Tibial artery (tissue), 4 donors: ENCODE measurements around the gene MSH3.

Source experiments
- DNase-seq, 2 donors: peaks; one replicate each; pipeline ENCODE4 v3.0.0-alpha.2; 2019
- H3K27ac ChIP-seq, 2 donors: fragments of 200-600 bp; sonication (generic) in 1 of 2; 1 replicate in 1 of 2; 2 replicates in 1 of 2; pipeline ENCODE4 v1.5.1; 2018 to 2019; ENCODE audit warnings: mild to moderate bottlenecking in 1 of 2
- H3K27me3 ChIP-seq, 2 donors: fragments of 200-600 bp; sonication (generic) in 1 of 2; one replicate each; pipeline versions ENCODE4 v1.5.1 to v1.6.0; 2016 to 2019
- H3K36me3 ChIP-seq, 3 donors: fragments of 200-600 bp; sonication (generic) in 2 of 3; one replicate each; pipeline ENCODE4 v1.5.1; 2016 to 2019; ENCODE audit warnings: mild to moderate bottlenecking in 2 of 3
- H3K4me1 ChIP-seq, 4 donors: fragments of 200-600 bp; sonication (generic) in 2 of 4; 1 replicate in 3 of 4; 2 replicates in 1 of 4; pipeline ENCODE4 v1.5.1; 2016 to 2019
- H3K4me3 ChIP-seq, 2 donors: fragments of 200-600 bp; sonication (generic) in 1 of 2; 1 replicate in 1 of 2; 2 replicates in 1 of 2; pipeline ENCODE4 v1.5.1; 2018 to 2019; ENCODE audit warnings: mild to moderate bottlenecking in 2 of 2
- H3K9me3 ChIP-seq, 3 donors: fragments of 200-600 bp; sonication (generic) in 1 of 3; one replicate each; pipeline ENCODE4 v1.5.1; 2016 to 2019
- intact Hi-C: fragments of 100-400 bp; cut with DNase I; formaldehyde crosslinking; loops from one replicate; pipeline ENCODE4 v1.15.0; 2023; ENCODE audit warnings: low total_unique reads
- TF ChIP-seq, protein P1 (sequence below), 2 experiments: fragments of 200-600 bp in 1 of 2; fragments of 450-650 bp in 1 of 2; IDR thresholded peaks; one replicate each; pipeline ENCODE4 v1.5.1; 2017 to 2019; ENCODE audit warnings: antibody characterized with exemption in 2 of 2, mild to moderate bottlenecking in 1 of 2, moderate library complexity in 1 of 2

Gene MSH3

DNA sequence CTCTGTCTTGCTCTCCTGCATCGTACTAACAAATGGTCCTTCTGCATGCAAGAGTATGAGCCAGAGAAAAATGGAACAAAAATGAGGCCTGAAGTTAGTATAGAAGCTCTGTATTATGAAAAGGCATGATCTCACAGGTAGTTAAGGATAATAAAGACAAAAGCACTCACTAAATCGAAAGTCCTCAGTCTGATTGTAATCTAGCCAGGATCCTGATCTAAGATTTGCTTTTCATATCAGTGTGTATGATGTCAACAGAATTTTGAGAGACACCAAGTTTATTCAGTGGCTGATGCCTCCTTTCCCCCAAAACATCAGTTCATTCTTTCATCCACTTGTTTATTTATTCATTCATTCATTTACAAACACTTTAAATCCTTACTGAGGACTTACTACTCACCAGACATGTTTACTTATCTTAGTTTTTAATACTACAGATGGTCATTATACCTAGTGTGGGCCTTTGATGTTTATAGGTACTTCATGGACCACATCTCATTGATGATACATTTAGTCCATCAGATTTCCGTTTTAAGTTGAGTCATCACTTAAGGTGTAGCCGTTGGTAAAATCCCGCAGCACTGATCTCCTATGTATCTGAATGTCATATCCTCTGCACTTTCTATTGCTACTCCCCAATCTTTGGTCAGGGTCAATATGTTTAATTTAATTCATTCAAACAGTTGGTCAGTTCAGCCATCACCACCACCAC is 105.6 kb downstream of the MSH3 start:
- intact Hi-C loops: no loop called here
- peaks cover 5 to 9% (median 7%) of the 10 kb centered on the region in 3 donors for H3K36me3 ChIP-seq
- H3K27ac ChIP-seq: no peak overlapping the region
- DNase-seq: no peak
- no peaks in the 10 kb centered on the region for H3K27me3 ChIP-seq
- H3K4me3 ChIP-seq: no peak overlapping the region
- H3K9me3 ChIP-seq: no peaks in the 10 kb centered on the region
- no peaks in the 10 kb centered on the region for H3K4me1 ChIP-seq
- TF ChIP-seq, protein P1, sequence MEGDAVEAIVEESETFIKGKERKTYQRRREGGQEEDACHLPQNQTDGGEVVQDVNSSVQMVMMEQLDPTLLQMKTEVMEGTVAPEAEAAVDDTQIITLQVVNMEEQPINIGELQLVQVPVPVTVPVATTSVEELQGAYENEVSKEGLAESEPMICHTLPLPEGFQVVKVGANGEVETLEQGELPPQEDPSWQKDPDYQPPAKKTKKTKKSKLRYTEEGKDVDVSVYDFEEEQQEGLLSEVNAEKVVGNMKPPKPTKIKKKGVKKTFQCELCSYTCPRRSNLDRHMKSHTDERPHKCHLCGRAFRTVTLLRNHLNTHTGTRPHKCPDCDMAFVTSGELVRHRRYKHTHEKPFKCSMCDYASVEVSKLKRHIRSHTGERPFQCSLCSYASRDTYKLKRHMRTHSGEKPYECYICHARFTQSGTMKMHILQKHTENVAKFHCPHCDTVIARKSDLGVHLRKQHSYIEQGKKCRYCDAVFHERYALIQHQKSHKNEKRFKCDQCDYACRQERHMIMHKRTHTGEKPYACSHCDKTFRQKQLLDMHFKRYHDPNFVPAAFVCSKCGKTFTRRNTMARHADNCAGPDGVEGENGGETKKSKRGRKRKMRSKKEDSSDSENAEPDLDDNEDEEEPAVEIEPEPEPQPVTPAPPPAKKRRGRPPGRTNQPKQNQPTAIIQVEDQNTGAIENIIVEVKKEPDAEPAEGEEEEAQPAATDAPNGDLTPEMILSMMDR (IDR thresholded peaks at IDR 0.05): no peak

DNA sequence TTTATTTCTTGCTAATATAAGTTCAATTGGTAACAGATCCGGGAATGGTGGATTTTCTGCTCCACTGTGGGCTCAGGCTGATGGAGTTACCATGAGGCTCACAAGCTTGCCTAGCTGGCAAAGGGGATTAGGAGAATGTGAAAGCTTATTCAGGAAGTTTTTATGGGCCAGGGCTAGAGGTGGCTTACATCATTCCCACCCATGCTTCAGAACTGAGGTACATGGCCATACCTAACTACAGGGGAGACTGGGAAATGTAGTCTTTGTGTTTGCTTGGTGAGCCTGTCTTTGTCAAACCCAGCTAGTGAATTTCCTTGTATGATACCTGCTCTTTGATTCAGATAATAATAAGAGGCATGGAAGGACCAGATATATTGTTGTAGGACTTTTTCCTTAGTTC is 106.2 kb downstream of the MSH3 start:
- no peak overlapping the region for H3K4me3 ChIP-seq
- no peak for DNase-seq
- no peaks in the 10 kb centered on the region for H3K9me3 ChIP-seq
- TF ChIP-seq, protein P1 (IDR thresholded peaks at IDR 0.05): no peak
- H3K27me3 ChIP-seq: no peaks in the 10 kb centered on the region
- H3K27ac ChIP-seq: no peak overlapping the region
- intact Hi-C loops: no loop called here
- no peaks in the 10 kb centered on the region for H3K4me1 ChIP-seq
- peaks cover 5 to 11% (median 7%) of the 10 kb centered on the region in 3 donors for H3K36me3 ChIP-seq

DNA sequence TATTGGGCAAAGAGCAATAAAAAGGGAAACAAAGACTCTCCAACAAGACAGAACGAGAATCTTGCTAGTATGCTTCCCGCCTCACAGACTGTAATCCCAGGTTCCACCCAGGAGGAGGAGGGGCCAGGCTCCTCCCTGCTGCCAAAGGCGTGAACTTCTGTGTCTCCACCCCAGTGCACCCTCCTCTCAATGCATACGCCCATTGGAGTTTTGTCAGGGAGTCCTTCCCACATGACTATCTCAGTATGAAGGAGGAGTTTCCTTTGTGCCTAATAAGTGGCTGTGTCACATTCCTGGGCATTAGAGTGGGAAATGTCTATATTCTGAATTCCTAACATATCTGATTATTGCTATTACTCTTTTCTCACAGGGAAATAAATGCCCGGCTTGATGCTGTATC is 106.7 kb downstream of the MSH3 start:
- no peaks in the 10 kb centered on the region for H3K27me3 ChIP-seq
- H3K9me3 ChIP-seq: no peaks in the 10 kb centered on the region

DNA sequence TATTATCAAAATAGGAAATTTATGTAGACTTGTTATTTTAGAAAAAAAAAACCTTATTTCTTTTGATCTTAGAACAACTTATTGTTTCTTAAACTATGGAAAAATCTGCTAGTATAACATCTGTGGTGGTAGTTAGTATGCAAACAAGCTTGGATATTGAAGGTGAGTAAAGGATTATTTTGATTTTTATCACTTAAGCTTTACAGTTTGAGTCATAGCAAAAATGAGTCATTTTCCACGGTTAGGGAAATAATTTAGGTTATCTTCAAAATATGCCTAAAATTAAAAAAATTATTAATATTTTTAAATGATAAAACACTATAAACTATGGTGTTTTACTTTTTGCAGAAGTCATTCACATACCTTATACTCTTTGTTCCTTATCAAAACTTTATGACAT is 107.5 kb downstream of the MSH3 start:
- H3K27me3 ChIP-seq: no peaks in the 10 kb centered on the region
- peaks cover 5 to 11% (median 7%) of the 10 kb centered on the region in 3 donors for H3K36me3 ChIP-seq
- no peaks in the 10 kb centered on the region for H3K4me1 ChIP-seq
- no peak for DNase-seq
- intact Hi-C loops: no loop called here
- TF ChIP-seq, protein P1 (IDR thresholded peaks at IDR 0.05): no peak
- no peak overlapping the region for H3K27ac ChIP-seq
- no peak overlapping the region for H3K4me3 ChIP-seq
- no peaks in the 10 kb centered on the region for H3K9me3 ChIP-seq

More for the DNA sequence above, 106.7 kb downstream of the MSH3 start:
- TF ChIP-seq, protein P1 (IDR thresholded peaks at IDR 0.05): no peak
- DNase-seq: no peak
- Histone ChIP-seq H3K36me3 (peaks cover 5 to 11% (median 7%) of the 10 kb centered on the region in 3 donors), H3K4me3 (no peak overlapping the region), H3K4me1 (no peaks in the 10 kb centered on the region), H3K27ac (no peak overlapping the region)
- intact Hi-C loops: no loop called here

DNA sequence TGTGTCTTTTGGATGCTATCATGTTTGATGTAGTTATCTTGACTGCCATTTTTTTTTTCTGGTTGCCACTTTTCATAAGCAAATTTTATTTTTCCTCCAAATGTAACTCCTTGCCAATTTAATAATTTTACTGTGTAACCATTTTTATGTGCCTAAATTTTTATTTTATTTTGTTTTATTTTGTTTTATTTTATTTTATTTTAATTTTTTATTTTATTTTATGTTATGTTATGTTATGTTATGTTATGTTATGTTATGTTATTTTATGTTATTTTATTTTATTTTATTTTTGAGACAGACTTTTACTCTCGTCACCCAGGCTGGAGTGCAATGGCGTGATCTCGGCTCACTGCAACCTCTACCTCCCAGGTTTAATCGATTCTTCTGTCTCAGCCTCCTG is 108.1 kb downstream of the MSH3 start:
- no peak overlapping the region for H3K4me3 ChIP-seq
- intact Hi-C loops: no loop called here
- H3K27me3 ChIP-seq: no peaks in the 10 kb centered on the region
- no peaks in the 10 kb centered on the region for H3K9me3 ChIP-seq
- no peak overlapping the region for H3K27ac ChIP-seq
- TF ChIP-seq, protein P1 (IDR thresholded peaks at IDR 0.05): no peak
- peaks cover 5 to 11% (median 7%) of the 10 kb centered on the region in 3 donors for H3K36me3 ChIP-seq
- DNase-seq: no peak
- H3K4me1 ChIP-seq: no peaks in the 10 kb centered on the region
